OCI-LY7 (cell line): ENCODE results near the gene SLC25A10. TPM values are rescaled to one million over a fixed set of nuclear protein-coding genes. Genes with fewer than 3 reads are reported as not detected.
A peak's percentile ranks its signal among the peaks of the same experiment; 100 is the strongest.

Experiments used
- BruUV-seq: library from RNA; stranded (reverse); fragments of 400-500 nt; replicated peaks from 2 replicates; lab custom pipeline; 2021; lab: Mats Ljungman, UMichigan
- CTCF ChIA-PET: fragments of 300-600 bp; sonication (Branson Sonifier 250); formaldehyde crosslinking; loops from one replicate; lab custom pipeline; 2022; ENCODE audit warnings: antibody characterized with exemption; ENCODE audit not compliant: unreplicated experiment; lab: Charles Lee
- POLR2A ChIA-PET: fragments of 300-600 bp; sonication (Branson Sonifier 250); formaldehyde crosslinking; loops from one replicate; lab custom pipeline; 2022; ENCODE audit warnings: antibody characterized with exemption; lab: Charles Lee
- DNase-seq: peaks from one replicate; pipeline ENCODE4 v3.0.0-alpha.2; 2015; ENCODE audit warnings: low spot score
- H2AFZ ChIP-seq: fragments of 200-600 bp; sonication (generic), shearing (Covaris generic); 2 replicates; pipeline ENCODE4 v1.6.1; 2014; ENCODE audit warnings: mild to moderate bottlenecking, antibody characterized with exemption, low read length, moderate library complexity
- H3K27ac ChIP-seq: fragments of 200-600 bp; sonication (generic); 2 replicates; pipeline ENCODE4 v1.5.1; 2014; ENCODE audit warnings: mixed run types, low read depth, mild to moderate bottlenecking, moderate library complexity, low read length, inconsistent platforms; ENCODE audit not compliant: poor library complexity, severe bottlenecking
- H3K36me3 ChIP-seq: fragments of 200-600 bp; sonication (generic); 2 replicates; pipeline ENCODE4 v1.6.1; 2014; ENCODE audit warnings: mild to moderate bottlenecking, antibody characterized with exemption, low read length, moderate library complexity, mixed read lengths; ENCODE audit not compliant: insufficient read depth
- H3K4me1 ChIP-seq: fragments of 200-600 bp; sonication (generic); 2 replicates; pipeline ENCODE4 v1.5.1; 2014; ENCODE audit warnings: mild to moderate bottlenecking, low read length; ENCODE audit not compliant: insufficient read depth, poor library complexity, severe bottlenecking
- H3K4me2 ChIP-seq: fragments of 200-600 bp; sonication (generic); 2 replicates; pipeline ENCODE4 v1.6.1; 2014; ENCODE audit warnings: mild to moderate bottlenecking, low read length
- H3K4me3 ChIP-seq: fragments of 200-600 bp; sonication (generic); 2 replicates; pipeline ENCODE4 v1.5.1; 2014; ENCODE audit warnings: mild to moderate bottlenecking, low read depth, low read length; ENCODE audit not compliant: poor library complexity, severe bottlenecking
- H3K79me2 ChIP-seq: fragments of 200-600 bp; sonication (generic); 2 replicates; pipeline ENCODE4 v1.6.1; 2016; ENCODE audit warnings: low read depth, mild to moderate bottlenecking, low read length, moderate library complexity, mixed read lengths; ENCODE audit not compliant: insufficient read depth
- H3K9me2 ChIP-seq: fragments of 200-600 bp; sonication (generic); 2 replicates; pipeline ENCODE4 v1.6.1; 2016; ENCODE audit warnings: mild to moderate bottlenecking, low read length, mixed read lengths; ENCODE audit not compliant: insufficient read depth
- H3K9me3 ChIP-seq: fragments of 200-600 bp; sonication (generic); 2 replicates; pipeline ENCODE4 v1.6.1; 2014; ENCODE audit warnings: mild to moderate bottlenecking, mixed run types, low read length, mixed read lengths
- H4K20me1 ChIP-seq: fragments of 200-600 bp; sonication (generic); 2 replicates; pipeline ENCODE4 v1.6.1; 2014; ENCODE audit warnings: mild to moderate bottlenecking, antibody characterized with exemption, low read length, moderate library complexity, mixed read lengths; ENCODE audit not compliant: insufficient read depth
- CTCF ChIP-seq: fragments of 200-600 bp; sonication (generic); conservative IDR thresholded peaks from 2 replicates; pipeline ENCODE4 v1.5.1; 2014; ENCODE audit warnings: mild to moderate bottlenecking, antibody characterized with exemption, low read length, moderate library complexity, mixed read lengths
- EZH2phosphoT487 ChIP-seq: fragments of 200-600 bp; sonication (generic); IDR thresholded peaks from 2 replicates; pipeline ENCODE4 v1.6.1; 2018; ENCODE audit warnings: low read depth, borderline replicate concordance, mild to moderate bottlenecking, mixed run types, antibody characterized with exemption, low read length, moderate library complexity, mixed read lengths
- intact Hi-C: fragments of 100-400 bp; cut with micrococcal nuclease; formaldehyde crosslinking; loops from one replicate; pipeline ENCODE4 v1.10.0; 2022; ENCODE audit not compliant: unreplicated experiment
- total RNA-seq, 2 experiments: library from RNA; depleted of rRNA in 1 of 2; stranded (reverse); fragments of >200 nt in 1 of 2; shearing (Covaris generic) in 1 of 2; gene quantifications; 2 replicates each; pipeline ENCODE4 v1.2.3, GENCODE V29; 2014 to 2022

The SLC25A10 gene
- total RNA-seq, 2 experiments from 2014 or later = 45.6 to 46.9 TPM

- Histone ChIP-seq H3K4me3 (peak overlapping the region; percentile 78), H4K20me1 (peaks cover 5% of the 10 kb centered on the region; the same call in 1 of the 2 replicates), H3K9me3 (no peaks in the 10 kb centered on the region), H3K79me2 (peaks cover 43% of the 10 kb centered on the region), H3K4me2 (peak overlapping the region; percentile 93), H3K27ac (peak overlapping the region; percentile 29), H3K9me2 (no peaks in the 10 kb centered on the region), H3K4me1 (peaks cover 23% of the 10 kb centered on the region), H3K36me3 (peaks cover 38% of the 10 kb centered on the region), H2AFZ (peak overlapping the region; percentile 24; the same call in 1 of the 2 replicates)
- ChIA-PET CTCF (interaction anchor here (0.6 to 0.7 kb wide), 2 partner anchors 8 to 51 kb away, joined by 3 to 4 read pairs; no protein-coding TSS in a partner anchor), POLR2A (interaction anchor here (0.6 to 1.7 kb wide), 6 partner anchors 15 to 165 kb away, joined by 3 to 12 read pairs (median 6); partner anchors contain the start of genes CCDC137, MRPL12 and OXLD1)
- no peak for DNase-seq
- TF ChIP-seq EZH2phosphoT487 (no peak), CTCF (no peak)
- intact Hi-C loops = loop anchor here (1.0 to 5.0 kb wide), 4 partner anchors 16 to 414 kb away; partner anchors contain the start of genes FASN and MRPL12
- BruUV-seq = no TSS peak
Observed at GRCh38 chr17:81683208-81683583, 28.9 kb upstream of the SLC25A10 start.

- Histone ChIP-seq H4K20me1 (peaks cover 5% of the 10 kb centered on the region; the same call in 1 of the 2 replicates), H3K9me3 (no peaks in the 10 kb centered on the region), H3K4me3 (peak within 1 kb of the TSS; percentile 78), H3K9me2 (no peaks in the 10 kb centered on the region), H3K27ac (peak within 1 kb of the TSS; percentile 41), H3K4me1 (peaks cover 23% of the 10 kb centered on the region), H3K36me3 (peaks cover 44% of the 10 kb centered on the region), H2AFZ (peak within 1 kb of the TSS; percentile 24; the same call in 1 of the 2 replicates), H3K79me2 (peaks cover 43% of the 10 kb centered on the region), H3K4me2 (peak within 1 kb of the TSS; percentile 93)
- POLR2A ChIA-PET = interaction anchor here (0.6 to 1.7 kb wide), 5 partner anchors 15 to 165 kb away, joined by 3 to 12 read pairs (median 6); partner anchors contain the start of genes CCDC137, MRPL12 and OXLD1
- intact Hi-C loops = loop anchor here (1.0 to 5.0 kb wide), 4 partner anchors 17 to 413 kb away; partner anchors contain the start of genes FASN and MRPL12
- BruUV-seq = no TSS peak
- CTCF ChIA-PET = interaction anchor here (0.6 to 0.7 kb wide), 2 partner anchors 8 to 51 kb away, joined by 3 to 4 read pairs; no protein-coding TSS in a partner anchor
- TF ChIP-seq EZH2phosphoT487 (no peak), CTCF (no peak)
- DNase-seq = peak; percentile 100
Observed at GRCh38 chr17:81683584-81684441, 28.3 kb upstream of the SLC25A10 start, which contains the start of the genes ARL16 and HGS. TSS of gene ARL16 (minus strand) at chr17:81683797. CDS start at chr17:81683753, 44 bp downstream. TSS of gene HGS (plus strand) at chr17:81684011. CDS start at chr17:81684067, 56 bp downstream.
